Measurements from ENCODE around the gene DCAF10.

DCAF10 gene

DNA sequence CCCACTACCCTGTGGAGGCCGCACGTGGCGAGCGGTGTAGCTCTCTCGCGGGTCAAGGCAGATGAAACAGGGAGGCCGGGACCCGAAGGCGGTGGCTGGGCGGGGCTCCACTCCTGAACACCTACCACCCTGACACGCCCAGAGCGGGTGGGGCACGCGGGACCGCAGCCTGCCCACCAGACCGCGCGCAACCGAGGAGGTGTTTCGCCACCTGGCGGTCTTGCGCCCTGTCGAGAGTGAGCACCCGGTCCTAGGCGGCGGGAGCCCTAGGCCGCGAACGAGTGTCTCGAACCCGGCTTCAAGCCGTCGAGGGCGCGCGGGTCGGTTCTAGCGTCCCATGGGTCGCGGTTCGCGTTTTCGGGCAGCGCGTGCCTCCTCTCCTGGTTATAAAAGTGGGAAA, 13.5 kb upstream of the DCAF10 start:
- TF ChIP-seq POLR2A (IDR thresholded peaks at IDR 0.05; ENCODE audit: extremely low read depth, insufficient read length) (no peak), MYC (IDR thresholded peaks at IDR 0.05; ENCODE audit: low read depth, low read length) (no peak)
- TF ChIP-seq, protein P1, sequence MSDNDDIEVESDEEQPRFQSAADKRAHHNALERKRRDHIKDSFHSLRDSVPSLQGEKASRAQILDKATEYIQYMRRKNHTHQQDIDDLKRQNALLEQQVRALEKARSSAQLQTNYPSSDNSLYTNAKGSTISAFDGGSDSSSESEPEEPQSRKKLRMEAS (IDR thresholded peaks at IDR 0.05; ENCODE audit: low read depth, low read length): no peak
- TF ChIP-seq, protein P2, sequence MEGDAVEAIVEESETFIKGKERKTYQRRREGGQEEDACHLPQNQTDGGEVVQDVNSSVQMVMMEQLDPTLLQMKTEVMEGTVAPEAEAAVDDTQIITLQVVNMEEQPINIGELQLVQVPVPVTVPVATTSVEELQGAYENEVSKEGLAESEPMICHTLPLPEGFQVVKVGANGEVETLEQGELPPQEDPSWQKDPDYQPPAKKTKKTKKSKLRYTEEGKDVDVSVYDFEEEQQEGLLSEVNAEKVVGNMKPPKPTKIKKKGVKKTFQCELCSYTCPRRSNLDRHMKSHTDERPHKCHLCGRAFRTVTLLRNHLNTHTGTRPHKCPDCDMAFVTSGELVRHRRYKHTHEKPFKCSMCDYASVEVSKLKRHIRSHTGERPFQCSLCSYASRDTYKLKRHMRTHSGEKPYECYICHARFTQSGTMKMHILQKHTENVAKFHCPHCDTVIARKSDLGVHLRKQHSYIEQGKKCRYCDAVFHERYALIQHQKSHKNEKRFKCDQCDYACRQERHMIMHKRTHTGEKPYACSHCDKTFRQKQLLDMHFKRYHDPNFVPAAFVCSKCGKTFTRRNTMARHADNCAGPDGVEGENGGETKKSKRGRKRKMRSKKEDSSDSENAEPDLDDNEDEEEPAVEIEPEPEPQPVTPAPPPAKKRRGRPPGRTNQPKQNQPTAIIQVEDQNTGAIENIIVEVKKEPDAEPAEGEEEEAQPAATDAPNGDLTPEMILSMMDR (IDR thresholded peaks at IDR 0.05; ENCODE audit: low read depth, low read length): no peak
- DNase-seq (ENCODE audit: low read depth): no peak
- H3K4me3 ChIP-seq (ENCODE audit: low read depth, low read length): no peak overlapping the region

DNA sequence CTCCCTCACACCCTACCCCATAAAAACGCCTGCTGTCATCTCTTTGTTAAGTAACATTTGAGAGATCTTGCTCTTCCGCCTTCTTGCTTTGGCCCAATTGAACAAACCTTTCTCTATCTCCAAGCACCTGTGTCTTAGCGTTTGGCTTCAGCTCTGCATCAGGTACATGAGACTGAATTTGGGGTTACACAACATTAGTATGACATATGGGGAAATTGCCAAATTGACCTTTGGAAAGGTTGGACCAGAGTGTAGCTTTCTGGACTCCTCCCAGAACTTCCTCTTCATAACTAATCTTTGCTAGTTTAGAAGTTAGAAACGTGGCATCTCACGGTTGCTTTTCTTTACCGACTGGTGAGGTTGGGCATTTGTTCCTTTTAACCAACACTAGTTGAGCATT, 12.3 kb upstream of the DCAF10 start:
- no peak for TF ChIP-seq MYC (IDR thresholded peaks at IDR 0.05; ENCODE audit: low read depth, low read length)
- H3K4me3 ChIP-seq (ENCODE audit: low read depth, low read length): no peak overlapping the region
- DNase-seq (ENCODE audit: low read depth): peak; percentile 26

DNA sequence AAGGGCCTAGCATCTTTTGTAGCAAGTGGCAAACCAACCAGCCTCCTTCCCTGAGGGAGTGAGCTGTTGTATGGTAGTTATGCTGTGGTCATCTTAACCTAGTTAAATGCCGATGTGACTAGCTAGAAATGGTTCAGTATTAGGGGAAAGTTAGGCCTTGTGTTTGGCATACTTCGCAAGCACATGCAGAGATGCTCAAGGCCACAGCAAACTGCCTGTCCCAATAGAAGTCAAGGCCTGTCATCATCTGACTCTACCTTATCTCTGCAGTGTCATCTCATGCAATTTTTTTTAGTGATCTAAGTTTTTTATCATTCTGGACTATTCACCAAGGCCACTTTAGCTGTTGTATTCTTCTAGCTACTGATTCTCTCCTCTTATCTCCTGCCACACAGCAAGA, 10.5 kb upstream of the DCAF10 start:
- H3K4me3 ChIP-seq (ENCODE audit: low read depth, low read length): no peak overlapping the region
- TF ChIP-seq, protein P1 (IDR thresholded peaks at IDR 0.05; ENCODE audit: low read depth, low read length): no peak
- no peak for TF ChIP-seq MYC (IDR thresholded peaks at IDR 0.05; ENCODE audit: low read depth, low read length)
- TF ChIP-seq, protein P2 (IDR thresholded peaks at IDR 0.05; ENCODE audit: low read depth, low read length): no peak
- TF ChIP-seq POLR2A (IDR thresholded peaks at IDR 0.05; ENCODE audit: extremely low read depth, insufficient read length): no peak
- DNase-seq (ENCODE audit: low read depth): no peak

DNA sequence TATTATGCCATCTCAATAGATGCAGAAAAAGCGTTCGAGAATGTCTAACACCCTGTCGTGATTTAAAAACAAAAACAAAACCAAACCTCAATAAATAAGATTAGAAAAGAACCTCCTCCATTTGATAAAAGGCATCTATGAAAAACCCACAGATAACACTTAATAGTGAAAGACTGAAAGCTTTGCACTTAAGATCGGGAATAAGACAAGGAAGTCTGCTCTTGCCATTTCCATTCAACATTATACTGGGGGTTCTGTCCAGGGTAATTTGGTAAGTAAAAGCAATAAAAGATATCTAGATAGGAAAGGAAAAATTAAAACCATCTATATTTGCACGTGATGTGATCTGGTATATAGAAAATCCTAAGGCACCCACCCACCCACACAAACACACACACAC, 8.5 kb upstream of the DCAF10 start:
- TF ChIP-seq, protein P1 (IDR thresholded peaks at IDR 0.05; ENCODE audit: low read depth, low read length): no peak
- TF ChIP-seq MYC (IDR thresholded peaks at IDR 0.05; ENCODE audit: low read depth, low read length): no peak
- TF ChIP-seq POLR2A (IDR thresholded peaks at IDR 0.05; ENCODE audit: extremely low read depth, insufficient read length): no peak
- TF ChIP-seq, protein P2 (IDR thresholded peaks at IDR 0.05; ENCODE audit: low read depth, low read length): no peak
- no peak for DNase-seq (ENCODE audit: low read depth)
- H3K4me3 ChIP-seq (ENCODE audit: low read depth, low read length): no peak overlapping the region

DNA sequence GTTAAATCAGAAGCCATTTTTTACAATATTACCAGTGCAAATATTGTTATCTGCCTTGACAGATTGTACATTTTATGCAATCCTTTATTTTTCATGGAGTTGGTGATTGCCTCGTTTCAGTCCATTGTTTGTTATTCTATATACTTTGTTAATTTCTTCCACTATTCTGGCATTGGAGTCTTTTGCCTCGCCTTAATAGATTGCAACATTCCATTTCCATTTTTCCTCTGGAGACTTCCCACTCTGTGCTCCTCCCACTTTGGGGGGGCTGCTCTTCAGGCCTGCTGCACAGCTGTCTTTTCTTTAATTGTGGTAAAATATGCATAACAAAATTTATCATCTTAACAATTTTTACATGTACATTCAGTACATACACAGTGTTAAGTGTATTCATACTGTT, 4.4 kb upstream of the DCAF10 start:
- no peak overlapping the region for H3K4me3 ChIP-seq (ENCODE audit: low read depth, low read length)
- TF ChIP-seq MYC (IDR thresholded peaks at IDR 0.05; ENCODE audit: low read depth, low read length): no peak
- TF ChIP-seq, protein P2 (IDR thresholded peaks at IDR 0.05; ENCODE audit: low read depth, low read length): no peak
- TF ChIP-seq, protein P1 (IDR thresholded peaks at IDR 0.05; ENCODE audit: low read depth, low read length): no peak
- TF ChIP-seq POLR2A (IDR thresholded peaks at IDR 0.05; ENCODE audit: extremely low read depth, insufficient read length): no peak
- DNase-seq (ENCODE audit: low read depth): no peak

DNA sequence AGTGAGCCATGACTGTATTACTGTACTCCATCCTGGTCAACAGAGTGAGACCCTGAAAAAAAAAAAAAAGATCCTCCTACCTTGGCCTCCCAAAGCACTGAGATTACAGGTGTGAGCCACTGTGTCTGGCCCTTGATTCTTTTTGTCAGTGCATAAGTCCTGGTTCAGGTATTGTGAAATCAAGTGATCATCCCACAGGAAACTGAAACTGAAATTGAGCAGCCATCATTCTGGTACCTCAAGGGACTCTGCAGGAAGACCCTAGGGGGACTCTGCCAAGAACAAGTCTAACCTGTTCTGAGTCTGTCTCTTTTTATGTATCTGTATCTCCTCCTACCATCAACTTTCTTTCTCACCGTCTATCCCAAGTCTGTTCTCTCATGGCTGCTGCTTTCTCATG, 1.9 kb upstream of the DCAF10 start:
- no peak overlapping the region for H3K4me3 ChIP-seq (ENCODE audit: low read depth, low read length)
- peak; percentile 23 for DNase-seq (ENCODE audit: low read depth)
- no peak for TF ChIP-seq MYC (IDR thresholded peaks at IDR 0.05; ENCODE audit: low read depth, low read length)
- TF ChIP-seq, protein P1 (IDR thresholded peaks at IDR 0.05; ENCODE audit: low read depth, low read length): no peak

DNA sequence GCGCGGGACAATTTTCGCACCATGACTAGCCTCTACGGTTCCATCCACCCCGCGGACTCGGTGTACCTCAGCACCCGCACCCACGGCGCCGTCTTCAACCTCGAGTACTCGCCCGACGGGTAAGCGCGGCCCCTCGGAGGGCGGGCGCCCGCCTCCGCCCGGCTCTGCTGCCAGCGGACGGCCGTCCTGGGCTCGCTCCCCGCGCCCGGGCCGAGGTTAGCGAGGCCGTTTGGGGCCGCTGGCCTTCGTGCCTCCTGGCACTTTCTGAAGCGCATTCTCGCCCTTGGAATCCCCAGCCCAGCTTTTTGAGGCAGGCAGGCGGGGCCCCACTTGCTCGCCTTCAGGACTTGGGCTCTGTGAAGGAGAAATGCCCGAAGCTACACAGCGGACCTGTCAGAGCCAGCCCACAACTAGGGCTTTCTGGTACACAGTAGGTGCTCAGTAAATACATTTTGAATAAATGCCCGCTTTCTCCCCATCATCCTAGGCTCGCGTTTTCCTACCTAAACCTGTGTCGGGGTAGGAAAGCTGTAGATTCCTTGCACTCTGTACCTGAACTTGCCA, 772 bp downstream of the DCAF10 start:
- peak; percentile 44 for DNase-seq (ENCODE audit: low read depth)
- TF ChIP-seq POLR2A (IDR thresholded peaks at IDR 0.05; ENCODE audit: extremely low read depth, insufficient read length) (no peak), MYC (IDR thresholded peaks at IDR 0.05; ENCODE audit: low read depth, low read length) (no peak)
- TF ChIP-seq, protein P1 (IDR thresholded peaks at IDR 0.05; ENCODE audit: low read depth, low read length): no peak
- TF ChIP-seq, protein P2 (IDR thresholded peaks at IDR 0.05; ENCODE audit: low read depth, low read length): no peak
- H3K4me3 ChIP-seq (ENCODE audit: low read depth, low read length): peak overlapping the region; percentile 88
